IMR-90 (cell line): ENCODE data around the gene CHD2. TPM values are rescaled to one million over a fixed set of nuclear protein-coding genes. Genes with fewer than 3 reads are reported as not detected.

Experiments
- ATAC-seq: fragments of 200-7000 bp; cut with Tn5 transposase; 2 replicates; pipeline ENCODE4 v1.9.1; 2020; ENCODE audit warnings: low read depth, mild to moderate bottlenecking, moderate library complexity
- BruUV-seq: library from RNA; stranded (reverse); fragments of 400-500 nt; replicated peaks from 2 replicates; lab custom pipeline; 2021; lab: Mats Ljungman, UMichigan
- CTCF ChIA-PET: fragments of 300-600 bp; formaldehyde crosslinking; extraction: SDS; loops from one replicate; lab custom pipeline; 2021; ENCODE audit warnings: antibody characterized with exemption; lab: Yijun Ruan, JAX
- POLR2A ChIA-PET: fragments of 300-600 bp; sonication (Branson Sonifier 250); formaldehyde crosslinking; loops from one replicate; lab custom pipeline; 2022; ENCODE audit warnings: antibody characterized with exemption; ENCODE audit not compliant: unreplicated experiment; lab: Charles Lee
- DNase-seq: peaks from one replicate; pipeline ENCODE4 v3.0.0; 2013
- H2AFZ ChIP-seq: replicated peaks from 2 replicates; pipeline ENCODE3; 2013; ENCODE audit warnings: low read length, mild to moderate bottlenecking; ENCODE audit not compliant: poor library complexity
- H2AK5ac ChIP-seq: 2 replicates; pipeline ENCODE4 v1.6.1; 2013; ENCODE audit warnings: low read depth, low read length, inconsistent platforms
- H2AK9ac ChIP-seq: replicated peaks from 2 replicates; pipeline ENCODE3; 2013; ENCODE audit warnings: mild to moderate bottlenecking, low read depth, low read length, moderate library complexity; ENCODE audit not compliant: poor library complexity
- H2BK120ac ChIP-seq: 2 replicates; pipeline ENCODE4 v1.6.1; 2013; ENCODE audit warnings: low read depth, low read length, inconsistent platforms
- H2BK15ac ChIP-seq: 3 replicates; pipeline ENCODE4 v1.6.1; 2013; ENCODE audit warnings: low read depth, low read length, inconsistent platforms
- H2BK20ac ChIP-seq: 2 replicates; pipeline ENCODE4 v1.6.1; 2013; ENCODE audit warnings: low read depth, mild to moderate bottlenecking, inconsistent platforms, low read length, moderate library complexity
- H2BK5ac ChIP-seq: 2 replicates; pipeline ENCODE4 v1.6.1; 2013; ENCODE audit warnings: mild to moderate bottlenecking, low read depth, low read length, inconsistent platforms; ENCODE audit not compliant: poor library complexity, severe bottlenecking
- H3K14ac ChIP-seq: replicated peaks from 2 replicates; pipeline ENCODE4 v1.6.1; 2013; ENCODE audit warnings: low read depth, low read length, inconsistent platforms
- H3K18ac ChIP-seq: 2 replicates; pipeline ENCODE4 v1.6.1; 2013; ENCODE audit warnings: low read depth, low read length, control low read depth
- H3K23ac ChIP-seq: 2 replicates; pipeline ENCODE4 v1.6.1; 2013; ENCODE audit warnings: low read depth, low read length, inconsistent platforms
- H3K27ac ChIP-seq: 2 replicates; pipeline ENCODE4 v1.5.1; 2013; ENCODE audit warnings: mild to moderate bottlenecking, control low read depth, low read length; ENCODE audit not compliant: insufficient read depth
- H3K27me3 ChIP-seq: 2 replicates; pipeline ENCODE4 v1.6.1; 2013; ENCODE audit warnings: low read length; ENCODE audit not compliant: control insufficient read depth, insufficient read depth
- H3K36me3 ChIP-seq: 2 replicates; pipeline ENCODE4 v1.6.1; 2013; ENCODE audit warnings: low read length, mixed read lengths; ENCODE audit not compliant: control insufficient read depth, insufficient read depth
- H3K4ac ChIP-seq: 2 replicates; pipeline ENCODE4 v1.6.1; 2013; ENCODE audit warnings: low read depth, low read length, inconsistent platforms
- H3K4me1 ChIP-seq: 2 replicates; pipeline ENCODE4 v1.6.1; 2013; ENCODE audit warnings: low read length, mixed read lengths; ENCODE audit not compliant: control insufficient read depth, insufficient read depth
- H3K4me2 ChIP-seq: 2 replicates; pipeline ENCODE4 v1.6.1; 2013; ENCODE audit warnings: low read depth, mild to moderate bottlenecking, control low read depth, low read length, moderate library complexity
- H3K4me3 ChIP-seq: 2 replicates; pipeline ENCODE4 v1.5.1; 2013; ENCODE audit warnings: low read depth, mild to moderate bottlenecking, control low read depth, low read length, moderate library complexity; ENCODE audit not compliant: insufficient read depth
- H3K56ac ChIP-seq: 2 replicates; pipeline ENCODE4 v1.6.1; 2013; ENCODE audit warnings: low read length, inconsistent platforms; ENCODE audit not compliant: insufficient read depth; ENCODE audit errors: extremely low read depth
- H3K79me1 ChIP-seq, 2 experiments: 2 replicates each; pipeline ENCODE4 v1.6.1; 2013; ENCODE audit warnings: low read length in 2 of 2, inconsistent platforms in 1 of 2, low read depth in 1 of 2
- H3K9ac ChIP-seq: 2 replicates; pipeline ENCODE4 v1.6.1; 2013; ENCODE audit warnings: low read depth, low read length, control low read depth
- H3K9me1 ChIP-seq: 2 replicates; pipeline ENCODE4 v1.6.1; 2013; ENCODE audit warnings: low read length, inconsistent platforms; ENCODE audit not compliant: insufficient read depth
- H3K9me3 ChIP-seq: 2 replicates; pipeline ENCODE4 v1.6.1; 2013; ENCODE audit warnings: low read length; ENCODE audit not compliant: control insufficient read depth, insufficient read depth
- H4K20me1 ChIP-seq: 2 replicates; pipeline ENCODE4 v1.6.1; 2013; ENCODE audit warnings: low read length, inconsistent platforms; ENCODE audit not compliant: insufficient read depth
- H4K5ac ChIP-seq: 2 replicates; pipeline ENCODE4 v1.6.1; 2013; ENCODE audit warnings: mild to moderate bottlenecking, low read depth, low read length, control low read depth
- H4K8ac ChIP-seq, 2 experiments: 2 replicates each; pipeline ENCODE4 v1.6.1; 2013; ENCODE audit warnings: low read depth in 2 of 2, low read length in 2 of 2, control low read depth in 1 of 2, inconsistent platforms in 1 of 2
- H4K91ac ChIP-seq: 2 replicates; pipeline ENCODE4 v1.6.1; 2013; ENCODE audit warnings: low read depth, low read length, inconsistent platforms; ENCODE audit not compliant: insufficient read depth
- BHLHE40 ChIP-seq: fragments of 150-350 bp; IDR thresholded peaks from 2 replicates; pipeline ENCODE4 v1.6.1; 2016; ENCODE audit warnings: mild to moderate bottlenecking, low read depth, low read length
- CEBPB ChIP-seq: IDR thresholded peaks from 2 replicates; pipeline ENCODE4 v1.6.1; 2012; ENCODE audit warnings: low read depth, low read length, improper control_type of control experiment
- CHD1 ChIP-seq: IDR thresholded peaks from 2 replicates; pipeline ENCODE4 v1.6.1; 2012; ENCODE audit warnings: low read depth, low read length, improper control_type of control experiment
- ELK1 ChIP-seq: fragments of 150-350 bp; IDR thresholded peaks from 2 replicates; pipeline ENCODE4 v1.6.1; 2016; ENCODE audit warnings: low read depth, mild to moderate bottlenecking, low read length, moderate library complexity, borderline replicate concordance
- FOS ChIP-seq: fragments of 150-350 bp; IDR thresholded peaks from 2 replicates; pipeline ENCODE4 v1.6.1; 2016; ENCODE audit warnings: low read depth, low read length
- MAZ ChIP-seq: IDR thresholded peaks from 2 replicates; pipeline ENCODE4 v1.6.1; 2012; ENCODE audit warnings: low read depth, mild to moderate bottlenecking, low read length, improper control_type of control experiment, moderate library complexity, borderline replicate concordance
- MXI1 ChIP-seq: IDR thresholded peaks from 2 replicates; pipeline ENCODE4 v1.6.1; 2012; ENCODE audit warnings: low read depth, mild to moderate bottlenecking, low read length, moderate library complexity, borderline replicate concordance
- NFE2L2 ChIP-seq: fragments of 150-350 bp; IDR thresholded peaks from 2 replicates; pipeline ENCODE4 v1.6.1; 2016; ENCODE audit warnings: low read depth, mild to moderate bottlenecking, low read length
- RAD21 ChIP-seq: IDR thresholded peaks from 2 replicates; pipeline ENCODE4 v1.6.1; 2012; ENCODE audit warnings: low read length, improper control_type of control experiment
- RCOR1 ChIP-seq: IDR thresholded peaks from 2 replicates; pipeline ENCODE4 v1.6.1; 2012; ENCODE audit warnings: mild to moderate bottlenecking, low read length, improper control_type of control experiment; ENCODE audit not compliant: insufficient replicate concordance
- RFX5 ChIP-seq: IDR thresholded peaks from 2 replicates; pipeline ENCODE4 v1.8.0; 2012; ENCODE audit warnings: low read depth, mild to moderate bottlenecking, low read length, moderate library complexity
- WGBS, 2 experiments: methylation state at CpG; one replicate each; pipeline versions ENCODE4 v1.1.5 to v1.1.7; 2013; ENCODE audit warnings: missing lambda C conversion rate in 2 of 2; ENCODE audit not compliant: insufficient read length in 1 of 2; ENCODE audit errors: extremely low coverage in 2 of 2; 5-methylcytosine and 5-hydroxymethylcytosine counted together
- dilution Hi-C: fragments of 300-500 bp; cut with HindIII; formaldehyde crosslinking; loops from one replicate; pipeline ENCODE4 v1.14.3; 2018; ENCODE audit warnings: low sequenced_read_pairs; ENCODE audit not compliant: unreplicated experiment
- in situ Hi-C: fragments of 300-500 bp; cut with MboI; formaldehyde crosslinking; loops from 3 replicates; pipeline ENCODE4 v1.14.3; 2019; ENCODE audit warnings: low sequenced_read_pairs, inconsistent platforms, mixed read lengths
- intact Hi-C: fragments of 100-400 bp; cut with micrococcal nuclease; formaldehyde crosslinking; loops from 2 replicates; pipeline ENCODE4 v1.10.0; 2022
- polyA plus RNA-seq, 3 experiments: library from polyadenylated mRNA; depleted of rRNA; stranded (reverse); fragments of >200 nt; gene quantifications; 2 replicates each; pipeline ENCODE4 v1.2.3, GENCODE V29; 2012; ENCODE audit warnings: low replicate concordance in 1 of 3
- total RNA-seq: library from RNA; depleted of rRNA; stranded (reverse); fragments of >200 nt; gene quantifications from 2 replicates; pipeline ENCODE4 v1.2.3, GENCODE V29; 2012
- TF ChIP-seq, protein P1 (sequence below): conservative IDR thresholded peaks from 2 replicates; pipeline ENCODE4 v1.5.1; 2012; ENCODE audit warnings: mild to moderate bottlenecking, low read depth, low read length, improper control_type of control experiment

The CHD2 gene
- total and polyA plus RNA-seq, 2 of the 4 experiments (the other 2 are of a cell fraction): 44.9 to 64.7 TPM

GRCh38 chr15:92921215-92922131 is 21.3 kb downstream of the CHD2 start:
- H4K8ac ChIP-seq: no peak overlapping the region; a peak in 1 of 4 replicates
- ATAC-seq (no peak; the same call in 1 of the 2 replicates), DNase-seq (peak; percentile 73)
- H3K23ac ChIP-seq: peak overlapping the region; percentile 28; the same call in 1 of the 2 replicates
- no peak overlapping the region for H3K56ac ChIP-seq
- WGBS, 2 experiments: 94% methylated on average over 3 of the region's 4 CpGs; no CpG with 5 or more reads in 1 of the 2 experiments
- no peak overlapping the region for H4K91ac ChIP-seq
- H2BK120ac ChIP-seq: no peak overlapping the region
- H4K20me1 ChIP-seq: peaks cover 18% of the 10 kb centered on the region; the same call in 1 of the 2 replicates
- in situ Hi-C loops (no loop called here), dilution Hi-C loops (no loop called here), intact Hi-C loops (no loop called here)
- H3K79me1 ChIP-seq: peaks cover 16 to 62% of the 10 kb centered on the region in 2 experiments
- no peaks in the 10 kb centered on the region for H3K9me3 ChIP-seq
- ChIA-PET POLR2A (interaction anchor here (0.6 kb wide), 1 partner anchor 20 kb away, joined by 3 read pairs; no protein-coding TSS in a partner anchor), CTCF (interaction anchor here (0.6 to 1.1 kb wide), 4 partner anchors 9 to 488 kb away, joined by 3 to 10 read pairs (median 3); no protein-coding TSS in a partner anchor)
- H2AK5ac ChIP-seq: 0 out of 2 replicates have a peak overlapping the region, but pooled peaks have one; percentile 5
- peaks cover 19% of the 10 kb centered on the region for H3K9me1 ChIP-seq
- H2BK5ac ChIP-seq: peak overlapping the region; percentile 33
- no peak overlapping the region for H2AK9ac ChIP-seq
- peaks cover 22% of the 10 kb centered on the region for H3K4me1 ChIP-seq
- no peak overlapping the region for H3K9ac ChIP-seq
- no peak overlapping the region for H2BK15ac ChIP-seq
- BruUV-seq: no TSS peak
- no peak overlapping the region for H3K4ac ChIP-seq
- H3K27me3 ChIP-seq: no peaks in the 10 kb centered on the region
- H3K36me3 ChIP-seq: peaks cover 35% of the 10 kb centered on the region
- TF ChIP-seq, protein P1, sequence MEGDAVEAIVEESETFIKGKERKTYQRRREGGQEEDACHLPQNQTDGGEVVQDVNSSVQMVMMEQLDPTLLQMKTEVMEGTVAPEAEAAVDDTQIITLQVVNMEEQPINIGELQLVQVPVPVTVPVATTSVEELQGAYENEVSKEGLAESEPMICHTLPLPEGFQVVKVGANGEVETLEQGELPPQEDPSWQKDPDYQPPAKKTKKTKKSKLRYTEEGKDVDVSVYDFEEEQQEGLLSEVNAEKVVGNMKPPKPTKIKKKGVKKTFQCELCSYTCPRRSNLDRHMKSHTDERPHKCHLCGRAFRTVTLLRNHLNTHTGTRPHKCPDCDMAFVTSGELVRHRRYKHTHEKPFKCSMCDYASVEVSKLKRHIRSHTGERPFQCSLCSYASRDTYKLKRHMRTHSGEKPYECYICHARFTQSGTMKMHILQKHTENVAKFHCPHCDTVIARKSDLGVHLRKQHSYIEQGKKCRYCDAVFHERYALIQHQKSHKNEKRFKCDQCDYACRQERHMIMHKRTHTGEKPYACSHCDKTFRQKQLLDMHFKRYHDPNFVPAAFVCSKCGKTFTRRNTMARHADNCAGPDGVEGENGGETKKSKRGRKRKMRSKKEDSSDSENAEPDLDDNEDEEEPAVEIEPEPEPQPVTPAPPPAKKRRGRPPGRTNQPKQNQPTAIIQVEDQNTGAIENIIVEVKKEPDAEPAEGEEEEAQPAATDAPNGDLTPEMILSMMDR: no peak
- TF ChIP-seq CHD1: no peak
- no peak for TF ChIP-seq RCOR1
- TF ChIP-seq MXI1: no peak
- peak; percentile 57 for TF ChIP-seq CEBPB
- TF ChIP-seq RFX5: no peak
- 0 out of 2 replicates have a peak, but pooled peaks have one; percentile 24 for TF ChIP-seq NFE2L2
- TF ChIP-seq FOS: peak; percentile 68; the same call in 1 of the 2 replicates
- TF ChIP-seq ELK1: no peak
- TF ChIP-seq MAZ: no peak
- TF ChIP-seq BHLHE40: no peak
- TF ChIP-seq RAD21: no peak
- no peak overlapping the region for H3K4me3 ChIP-seq
- no peak overlapping the region for H3K18ac ChIP-seq
- H4K5ac ChIP-seq: no peak overlapping the region
- no peak overlapping the region for H3K27ac ChIP-seq
- no peak overlapping the region for H2AFZ ChIP-seq
- peak overlapping the region; percentile 29 for H3K14ac ChIP-seq
- H2BK20ac ChIP-seq: no peak overlapping the region
- no peak overlapping the region for H3K4me2 ChIP-seq
